A673 (cell line): ENCODE data around the gene LYRM2. TPM values are rescaled to one million over a fixed set of nuclear protein-coding genes. Genes with fewer than 3 reads are reported as not detected.

ENCODE experiments used
- BruUV-seq: library from RNA; stranded (reverse); fragments of 400-500 nt; replicated peaks from 2 replicates; lab custom pipeline; 2021; lab: Mats Ljungman, UMichigan
- CTCF ChIA-PET: fragments of 300-600 bp; sonication (Branson Sonifier 250); formaldehyde crosslinking; loops from one replicate; lab custom pipeline; 2022; ENCODE audit warnings: antibody characterized with exemption; lab: Charles Lee
- POLR2A ChIA-PET: fragments of 300-600 bp; sonication (Branson Sonifier 250); formaldehyde crosslinking; loops from one replicate; lab custom pipeline; 2022; ENCODE audit warnings: antibody characterized with exemption; ENCODE audit not compliant: low non-redundant PET; lab: Charles Lee
- DNase-seq: peaks from one replicate; pipeline ENCODE4 v3.0.0-alpha.2; 2015; ENCODE audit warnings: low spot score
- H3K27ac ChIP-seq: fragments of 200-600 bp; sonication (generic); 2 replicates; pipeline ENCODE4 v1.5.1; 2016; ENCODE audit warnings: mixed run types, low read depth, mild to moderate bottlenecking, mixed read lengths, antibody characterized with exemption, low read length; ENCODE audit not compliant: poor library complexity, severe bottlenecking
- H3K27me3 ChIP-seq: fragments of 200-600 bp; sonication (generic); replicated peaks from 2 replicates; pipeline ENCODE4 v1.6.1; 2017; ENCODE audit warnings: mixed run types, low read depth, mild to moderate bottlenecking, mixed read lengths, antibody characterized with exemption, low read length; ENCODE audit not compliant: insufficient read depth, poor library complexity
- H3K36me3 ChIP-seq: fragments of 200-600 bp; sonication (generic); 2 replicates; pipeline ENCODE4 v1.6.1; 2016; ENCODE audit warnings: mixed run types, mild to moderate bottlenecking, mixed read lengths, antibody characterized with exemption, low read length; ENCODE audit not compliant: insufficient read depth, poor library complexity, severe bottlenecking
- H3K4me1 ChIP-seq: fragments of 200-600 bp; sonication (generic); 2 replicates; pipeline ENCODE4 v1.6.1; 2017; ENCODE audit warnings: mixed run types, mild to moderate bottlenecking, mixed read lengths, antibody characterized with exemption, low read length; ENCODE audit not compliant: insufficient read depth, poor library complexity, severe bottlenecking
- H3K4me3 ChIP-seq: fragments of 200-600 bp; sonication (generic); 2 replicates; pipeline ENCODE4 v1.5.1; 2016; ENCODE audit warnings: low read depth, mixed run types, mild to moderate bottlenecking, mixed read lengths, low read length; ENCODE audit not compliant: poor library complexity, severe bottlenecking
- H3K9me3 ChIP-seq: fragments of 200-600 bp; sonication (generic); 2 replicates; pipeline ENCODE4 v1.6.1; 2016; ENCODE audit warnings: mixed run types, low read depth, mild to moderate bottlenecking, mixed read lengths, antibody characterized with exemption, low read length; ENCODE audit not compliant: poor library complexity, severe bottlenecking
- CTCF ChIP-seq: fragments of 300-800, 200-600 bp; sonication (generic); conservative IDR thresholded peaks from 2 replicates; pipeline ENCODE4 v1.5.1; 2017; ENCODE audit warnings: low read depth, mild to moderate bottlenecking, antibody characterized with exemption, low read length, moderate library complexity, mixed read lengths
- EZH2 ChIP-seq: fragments of 200-600 bp; sonication (generic); IDR thresholded peaks from 2 replicates; pipeline ENCODE4 v1.6.1; 2017; ENCODE audit warnings: borderline replicate concordance, low read depth, mild to moderate bottlenecking, mixed read lengths, antibody characterized with exemption, low read length; ENCODE audit not compliant: poor library complexity, severe bottlenecking
- intact Hi-C: fragments of 100-400 bp; cut with micrococcal nuclease; formaldehyde crosslinking; loops from one replicate; pipeline ENCODE4 v1.10.0; 2022; ENCODE audit not compliant: unreplicated experiment
- total RNA-seq: library from RNA; stranded (reverse); gene quantifications from 2 replicates; pipeline ENCODE4 v1.2.3, GENCODE V29; 2021

Gene LYRM2
- total RNA-seq, 1 experiment from 2014 or later, result 68.2 TPM

GRCh38 chr6:89566930-89567629 lies 71.5 kb downstream of the LYRM2 start:
- no TSS peak for BruUV-seq
- TF ChIP-seq EZH2 (no peak), CTCF (no peak)
- H3K4me1 ChIP-seq, result peaks cover 3% of the 10 kb centered on the region
- H3K27me3 ChIP-seq, result no peaks in the 10 kb centered on the region
- no peaks in the 10 kb centered on the region for H3K9me3 ChIP-seq
- no peaks in the 10 kb centered on the region for H3K36me3 ChIP-seq
- DNase-seq, result no peak
- H3K4me3 ChIP-seq, result no peak overlapping the region
- intact Hi-C loops, result no loop called here
- ChIA-PET POLR2A (no interaction called here), CTCF (no interaction called here)
- H3K27ac ChIP-seq, result no peak overlapping the region

- Histone ChIP-seq H3K36me3 (no peaks in the 10 kb centered on the region), H3K27me3 (no peaks in the 10 kb centered on the region), H3K4me1 (peaks cover 3% of the 10 kb centered on the region), H3K9me3 (no peaks in the 10 kb centered on the region), H3K27ac (no peak overlapping the region), H3K4me3 (no peak overlapping the region)
- no peak for DNase-seq
- ChIA-PET CTCF (no interaction called here), POLR2A (no interaction called here)
- TF ChIP-seq CTCF (no peak), EZH2 (no peak)
- no TSS peak for BruUV-seq
- intact Hi-C loops, result no loop called here
These were observed 72.3 kb downstream of the LYRM2 start for GRCh38 chr6:89566008-89566800.

GRCh38 chr6:89564752-89565427 lies 73.7 kb downstream of the LYRM2 start:
- no peaks in the 10 kb centered on the region for H3K9me3 ChIP-seq
- intact Hi-C loops, result no loop called here
- H3K27ac ChIP-seq, result no peak overlapping the region
- TF ChIP-seq CTCF (no peak), EZH2 (no peak)
- no peak overlapping the region for H3K4me3 ChIP-seq
- DNase-seq, result no peak
- H3K27me3 ChIP-seq, result no peaks in the 10 kb centered on the region
- CTCF ChIA-PET, result no interaction called here
- BruUV-seq, result no TSS peak
- POLR2A ChIA-PET, result no interaction called here
- peaks cover 3% of the 10 kb centered on the region for H3K4me1 ChIP-seq
- H3K36me3 ChIP-seq, result no peaks in the 10 kb centered on the region
